ENCODE measurements around the gene CYB561.

Gene CYB561

GRCh38 chr17:63446753-63447470 is 806 bp upstream of the CYB561 start:
- ChIA-PET POLR2A (no interaction called here), CTCF (no interaction called here)
- TF ChIP-seq FOXK2 (IDR thresholded peaks at IDR 0.05): no peak
- TF ChIP-seq SUZ12 (IDR thresholded peaks at IDR 0.05): no peak
- no peak for TF ChIP-seq L3MBTL2 (conservative IDR thresholded peaks at IDR 0.05)
- no peak for TF ChIP-seq FOXM1 (IDR thresholded peaks at IDR 0.05; ENCODE audit: borderline replicate concordance)
- TF ChIP-seq FOXA1 (IDR thresholded peaks at IDR 0.05): no peak
- TF ChIP-seq CTBP1 (IDR thresholded peaks at IDR 0.05; ENCODE audit: borderline replicate concordance): no peak
- TF ChIP-seq SP1 (IDR thresholded peaks at IDR 0.05): no peak
- TF ChIP-seq BHLHE40 (IDR thresholded peaks at IDR 0.05; ENCODE audit: borderline replicate concordance): no peak
- no peak for TF ChIP-seq HDGF (IDR thresholded peaks at IDR 0.05; ENCODE audit: borderline replicate concordance)
- no peak for TF ChIP-seq PKNOX1 (IDR thresholded peaks at IDR 0.05)
- TF ChIP-seq NFRKB (IDR thresholded peaks at IDR 0.05): no peak
- no peak for TF ChIP-seq ARNT (IDR thresholded peaks at IDR 0.05)
- TF ChIP-seq TARDBP (IDR thresholded peaks at IDR 0.05): no peak
- TF ChIP-seq ELF4 (IDR thresholded peaks at IDR 0.05): no peak
- no peak for TF ChIP-seq LEF1 (IDR thresholded peaks at IDR 0.05; ENCODE audit: borderline replicate concordance)
- no peak for TF ChIP-seq ZNF384 (IDR thresholded peaks at IDR 0.05)
- no peak for DNase-seq (ENCODE audit: extremely low spot score)

GRCh38 chr17:63445571-63445953 is 544 bp downstream of the CYB561 start:
- no peak for DNase-seq (ENCODE audit: extremely low spot score)
- TF ChIP-seq FOXA1 (IDR thresholded peaks at IDR 0.05): no peak
- TF ChIP-seq LEF1 (IDR thresholded peaks at IDR 0.05; ENCODE audit: borderline replicate concordance): no peak
- no peak for TF ChIP-seq FOXM1 (IDR thresholded peaks at IDR 0.05; ENCODE audit: borderline replicate concordance)
- TF ChIP-seq SP1 (IDR thresholded peaks at IDR 0.05): no peak
- TF ChIP-seq BHLHE40 (IDR thresholded peaks at IDR 0.05; ENCODE audit: borderline replicate concordance): no peak
- TF ChIP-seq ELF4 (IDR thresholded peaks at IDR 0.05): no peak
- no peak for TF ChIP-seq NFRKB (IDR thresholded peaks at IDR 0.05)
- TF ChIP-seq CTBP1 (IDR thresholded peaks at IDR 0.05; ENCODE audit: borderline replicate concordance): no peak
- TF ChIP-seq HDGF (IDR thresholded peaks at IDR 0.05; ENCODE audit: borderline replicate concordance): no peak
- TF ChIP-seq PKNOX1 (IDR thresholded peaks at IDR 0.05): no peak
- TF ChIP-seq FOXK2 (IDR thresholded peaks at IDR 0.05): no peak
- no peak for TF ChIP-seq SUZ12 (IDR thresholded peaks at IDR 0.05)
- no peak for TF ChIP-seq ZNF384 (IDR thresholded peaks at IDR 0.05)
- no peak for TF ChIP-seq L3MBTL2 (conservative IDR thresholded peaks at IDR 0.05)
- TF ChIP-seq TARDBP (IDR thresholded peaks at IDR 0.05): no peak
- no peak for TF ChIP-seq ARNT (IDR thresholded peaks at IDR 0.05)
- POLR2A ChIA-PET: interaction anchor here (1.1 kb wide), 1 partner anchor 176 kb away, joined by 4 read pairs; the partner anchor contains the start of gene MAP3K3
- CTCF ChIA-PET: interaction anchor here (0.8 kb wide), 1 partner anchor 250 kb away, joined by 5 read pairs; no protein-coding TSS in a partner anchor

GRCh38 chr17:63445065-63445464 is 1.0 kb downstream of the CYB561 start:
- ChIA-PET POLR2A (interaction anchor here (0.9 to 1.1 kb wide), 2 partner anchors 32 to 177 kb away, joined by 3 to 4 read pairs; partner anchors contain the start of genes ACE and MAP3K3), CTCF (interaction anchor here (0.6 to 2.8 kb wide), 4 partner anchors 33 to 250 kb away, joined by 3 to 10 read pairs (median 4); no protein-coding TSS in a partner anchor)
- no peak for DNase-seq (ENCODE audit: extremely low spot score)
- no peak; the same call in 1 of the 2 replicates for TF ChIP-seq ZNF384 (IDR thresholded peaks at IDR 0.05)
- TF ChIP-seq FOXA1 (IDR thresholded peaks at IDR 0.05): no peak
- no peak for TF ChIP-seq NFRKB (IDR thresholded peaks at IDR 0.05)
- TF ChIP-seq LEF1 (IDR thresholded peaks at IDR 0.05; ENCODE audit: borderline replicate concordance): no peak
- TF ChIP-seq SP1 (IDR thresholded peaks at IDR 0.05): no peak
- no peak for TF ChIP-seq SUZ12 (IDR thresholded peaks at IDR 0.05)
- no peak for TF ChIP-seq ELF4 (IDR thresholded peaks at IDR 0.05)
- TF ChIP-seq L3MBTL2 (conservative IDR thresholded peaks at IDR 0.05): no peak
- no peak for TF ChIP-seq FOXK2 (IDR thresholded peaks at IDR 0.05)
- no peak for TF ChIP-seq CTBP1 (IDR thresholded peaks at IDR 0.05; ENCODE audit: borderline replicate concordance)
- no peak for TF ChIP-seq TARDBP (IDR thresholded peaks at IDR 0.05)
- TF ChIP-seq PKNOX1 (IDR thresholded peaks at IDR 0.05): no peak
- no peak for TF ChIP-seq BHLHE40 (IDR thresholded peaks at IDR 0.05; ENCODE audit: borderline replicate concordance)
- TF ChIP-seq HDGF (IDR thresholded peaks at IDR 0.05; ENCODE audit: borderline replicate concordance): no peak
- no peak for TF ChIP-seq FOXM1 (IDR thresholded peaks at IDR 0.05; ENCODE audit: borderline replicate concordance)
- TF ChIP-seq ARNT (IDR thresholded peaks at IDR 0.05): no peak

GRCh38 chr17:63444457-63444856 is 1.6 kb downstream of the CYB561 start:
- ChIA-PET CTCF (interaction anchor here (0.6 to 2.8 kb wide), 4 partner anchors 10 to 168 kb away, joined by 3 to 10 read pairs (median 4); no protein-coding TSS in a partner anchor), POLR2A (interaction anchor here (0.9 to 1.1 kb wide), 2 partner anchors 32 to 177 kb away, joined by 3 to 4 read pairs; partner anchors contain the start of genes ACE and MAP3K3)
- no peak for DNase-seq (ENCODE audit: extremely low spot score)
- TF ChIP-seq HDGF (IDR thresholded peaks at IDR 0.05; ENCODE audit: borderline replicate concordance) (no peak), NFRKB (IDR thresholded peaks at IDR 0.05) (no peak), CTBP1 (IDR thresholded peaks at IDR 0.05; ENCODE audit: borderline replicate concordance) (no peak), LEF1 (IDR thresholded peaks at IDR 0.05; ENCODE audit: borderline replicate concordance) (no peak), ZNF384 (IDR thresholded peaks at IDR 0.05) (no peak), ARNT (IDR thresholded peaks at IDR 0.05) (no peak), PKNOX1 (IDR thresholded peaks at IDR 0.05) (no peak), FOXM1 (IDR thresholded peaks at IDR 0.05; ENCODE audit: borderline replicate concordance) (no peak), FOXA1 (IDR thresholded peaks at IDR 0.05) (no peak), FOXK2 (IDR thresholded peaks at IDR 0.05) (no peak), ELF4 (IDR thresholded peaks at IDR 0.05) (no peak), BHLHE40 (IDR thresholded peaks at IDR 0.05; ENCODE audit: borderline replicate concordance) (no peak), L3MBTL2 (conservative IDR thresholded peaks at IDR 0.05) (no peak), SP1 (IDR thresholded peaks at IDR 0.05) (no peak), SUZ12 (IDR thresholded peaks at IDR 0.05) (no peak), TARDBP (IDR thresholded peaks at IDR 0.05) (no peak)

Data from HEK293T (cell line).